NCI-H226 (cell line): ENCODE results near the gene GLB1L3.

Source experiments
- DNase-seq: peaks from one replicate; pipeline ENCODE4 v3.0.0-alpha.2; 2015

GLB1L3 gene

DNA sequence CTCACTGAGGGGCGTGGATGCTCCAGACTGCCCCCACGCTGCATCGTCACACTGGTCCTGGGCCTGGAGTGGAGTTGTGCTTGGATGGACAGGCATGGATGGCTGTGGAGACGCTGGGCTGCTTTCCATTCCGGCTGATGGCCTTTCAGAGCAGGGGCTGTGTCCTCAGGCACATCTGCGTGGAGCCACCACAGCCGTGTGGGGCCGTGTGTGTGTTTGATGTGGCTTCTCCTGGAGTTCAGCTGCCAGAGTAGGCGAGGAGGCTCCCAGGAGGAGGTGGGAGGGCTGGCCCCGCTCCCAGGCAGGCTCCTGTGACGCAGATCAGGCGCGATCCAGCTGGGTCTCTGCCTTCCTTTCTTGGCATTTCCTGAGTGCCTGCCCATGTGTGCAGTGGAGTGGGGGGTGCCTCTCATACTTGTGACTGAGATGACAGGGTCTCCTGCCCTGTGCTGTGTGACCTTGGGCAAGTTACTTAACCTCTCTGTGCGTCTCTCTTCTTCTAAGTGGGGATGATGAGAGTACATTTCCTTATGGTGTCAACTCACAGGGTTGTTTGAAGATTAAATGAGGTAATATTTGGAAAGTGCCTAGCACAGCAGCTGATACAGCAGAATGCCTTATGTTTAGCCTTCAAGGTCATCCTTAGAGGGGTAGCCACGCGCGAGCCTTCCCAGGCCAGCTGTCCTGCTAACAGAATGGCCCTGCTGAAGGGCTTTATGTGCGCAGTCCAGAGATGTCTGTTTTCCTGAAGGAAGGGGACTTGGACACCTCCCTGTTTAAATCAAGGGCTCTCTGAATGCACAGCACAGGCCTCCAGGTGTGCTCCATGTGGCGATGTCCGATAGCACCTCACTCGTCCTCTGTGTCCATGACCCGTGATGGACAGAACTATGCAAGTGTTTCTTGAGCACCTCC lies 89.1 kb downstream of the GLB1L3 start:
- DNase-seq: no peak

DNA sequence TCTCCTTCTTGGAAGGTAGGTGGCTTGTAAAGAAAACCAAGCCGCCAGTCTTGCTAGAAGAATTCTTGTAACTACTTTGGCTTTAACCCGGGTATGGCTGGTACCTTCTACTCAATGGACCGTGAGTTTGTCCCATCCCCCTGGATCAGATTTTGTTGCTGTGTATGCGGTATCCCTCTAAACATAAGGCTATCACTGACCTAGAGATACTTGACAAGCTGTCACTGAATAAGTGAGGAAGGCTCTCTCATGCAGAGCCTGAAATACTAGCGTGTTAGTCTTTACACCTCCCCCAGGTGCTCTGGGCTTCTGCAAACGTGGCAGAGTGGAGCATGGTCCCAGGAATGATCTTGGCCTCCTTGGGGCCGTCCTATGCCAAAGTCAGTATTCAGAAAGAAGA lies 90.1 kb downstream of the GLB1L3 start:
- no peak for DNase-seq

DNA sequence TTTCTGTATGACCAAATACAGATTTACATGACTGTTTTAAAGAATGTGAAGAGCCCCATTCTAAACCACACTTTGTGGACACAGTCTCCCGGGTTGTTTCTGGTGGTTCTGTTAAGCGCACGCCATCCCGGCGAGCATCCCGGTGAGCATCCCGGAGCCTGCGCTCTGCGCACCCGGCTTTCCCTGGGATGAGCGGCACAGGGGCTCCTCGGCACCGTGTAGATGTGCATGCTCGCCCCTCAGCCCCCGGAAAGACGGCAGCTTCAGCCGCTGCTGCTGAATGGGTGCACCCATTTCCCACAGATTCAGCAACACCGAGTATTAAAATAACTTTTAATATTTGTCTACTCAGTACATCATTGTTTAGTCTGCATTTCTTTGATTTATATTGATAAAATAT lies 91.6 kb downstream of the GLB1L3 start:
- no peak for DNase-seq
